ENCODE measurements around the gene STYXL2. TPM values are rescaled to one million over a fixed set of nuclear protein-coding genes. Genes with fewer than 3 reads are reported as not detected.

The STYXL2 gene
- total RNA-seq (2014; rRNA removed; shearing (Covaris generic); ENCODE audit: low replicate concordance): not detected in 2 replicates

DNA sequence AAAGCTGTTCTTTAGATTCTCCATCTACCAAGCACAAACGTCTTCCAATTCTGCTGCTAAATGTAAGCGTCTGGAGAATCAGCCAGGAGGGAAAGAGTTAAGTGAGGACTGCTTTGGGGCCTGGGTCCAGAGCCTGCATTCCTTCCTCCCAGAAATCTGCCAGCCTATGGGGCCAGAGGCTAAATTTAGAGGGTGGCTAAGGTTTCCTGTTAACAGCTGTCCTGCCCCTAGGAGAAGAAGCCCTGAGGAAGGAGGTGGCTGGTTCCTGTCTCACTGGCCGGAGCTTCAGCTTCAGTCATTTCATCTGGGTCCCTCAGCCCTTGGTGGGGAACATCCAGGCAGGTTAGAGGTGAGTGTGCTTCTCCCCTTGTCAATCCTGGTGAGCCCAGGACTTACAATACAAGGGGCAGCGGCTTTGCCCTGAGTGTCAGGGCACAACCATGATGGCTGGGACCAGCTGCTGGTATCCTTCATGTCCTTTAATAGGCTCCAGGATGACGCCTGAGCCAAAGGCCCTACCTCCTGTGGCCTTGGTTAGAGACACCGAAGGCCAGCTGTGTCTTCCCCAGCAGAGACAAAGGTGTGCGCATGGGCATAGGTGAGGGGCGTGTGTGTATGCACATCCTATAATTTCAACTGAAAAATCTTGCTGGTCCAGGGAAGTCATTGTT, at the start of gene STYXL2:
Gene STYXL2 (plus strand): TSS at position 230 of the 671 bp plus-strand sequence. CDS start 775 bp downstream, outside the sequence.
- in situ Hi-C loops (cut with HindIII; ENCODE audit: low pct_unique_long_range_greater_than_20kb, low sequenced_read_pairs): no loop called here
- no peak for DNase-seq (ENCODE audit: low read depth)

DNA sequence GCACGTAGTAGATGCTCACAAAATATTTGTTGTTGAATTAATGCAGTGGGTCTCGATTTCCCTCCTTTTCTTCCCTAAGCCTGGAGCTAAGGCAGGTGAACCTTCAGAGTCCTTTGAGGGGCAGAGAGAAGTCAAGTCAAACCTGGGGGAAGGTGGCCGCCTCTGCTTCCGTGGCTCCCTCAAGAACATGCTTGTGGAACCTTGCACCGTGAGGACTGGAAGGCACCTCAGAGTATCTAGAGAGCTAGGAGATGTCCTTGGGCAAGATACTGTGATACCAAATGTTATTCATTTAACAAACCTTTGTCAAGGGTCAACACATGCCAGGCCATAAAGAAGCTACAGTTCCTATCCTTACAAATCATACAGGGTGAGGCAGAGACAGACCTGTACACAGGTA, 42.0 kb upstream of the STYXL2 start:
- no peak for DNase-seq (ENCODE audit: low read depth)
- in situ Hi-C loops (cut with HindIII; ENCODE audit: low pct_unique_long_range_greater_than_20kb, low sequenced_read_pairs): no loop called here

- in situ Hi-C loops (cut with HindIII; ENCODE audit: low pct_unique_long_range_greater_than_20kb, low sequenced_read_pairs): no loop called here
- DNase-seq (ENCODE audit: low read depth): no peak
Measured at GRCh38 chr1:167052389-167052788, 41.5 kb upstream of the STYXL2 start.

DNA sequence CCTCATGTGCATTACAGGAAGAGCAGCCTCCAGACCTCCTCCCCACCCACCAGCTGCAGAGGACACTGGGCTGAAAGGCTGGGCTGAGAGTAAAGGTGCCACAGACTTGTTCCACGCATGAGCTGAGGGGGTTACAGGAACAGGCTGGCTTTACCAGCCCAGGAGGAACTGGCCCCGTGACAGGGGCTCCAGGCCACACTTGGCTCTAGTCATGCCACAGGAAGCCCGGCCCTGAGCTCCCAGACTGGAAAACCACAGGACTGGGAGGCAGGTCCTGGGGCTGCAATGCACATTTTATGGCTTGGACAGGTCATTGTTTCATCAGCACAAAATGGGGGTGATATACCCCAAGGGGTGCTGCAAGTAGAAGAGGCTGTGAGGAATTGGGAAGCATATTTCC, 39.3 kb upstream of the STYXL2 start:
- DNase-seq (ENCODE audit: low read depth): no peak
- in situ Hi-C loops (cut with HindIII; ENCODE audit: low pct_unique_long_range_greater_than_20kb, low sequenced_read_pairs): no loop called here

DNA sequence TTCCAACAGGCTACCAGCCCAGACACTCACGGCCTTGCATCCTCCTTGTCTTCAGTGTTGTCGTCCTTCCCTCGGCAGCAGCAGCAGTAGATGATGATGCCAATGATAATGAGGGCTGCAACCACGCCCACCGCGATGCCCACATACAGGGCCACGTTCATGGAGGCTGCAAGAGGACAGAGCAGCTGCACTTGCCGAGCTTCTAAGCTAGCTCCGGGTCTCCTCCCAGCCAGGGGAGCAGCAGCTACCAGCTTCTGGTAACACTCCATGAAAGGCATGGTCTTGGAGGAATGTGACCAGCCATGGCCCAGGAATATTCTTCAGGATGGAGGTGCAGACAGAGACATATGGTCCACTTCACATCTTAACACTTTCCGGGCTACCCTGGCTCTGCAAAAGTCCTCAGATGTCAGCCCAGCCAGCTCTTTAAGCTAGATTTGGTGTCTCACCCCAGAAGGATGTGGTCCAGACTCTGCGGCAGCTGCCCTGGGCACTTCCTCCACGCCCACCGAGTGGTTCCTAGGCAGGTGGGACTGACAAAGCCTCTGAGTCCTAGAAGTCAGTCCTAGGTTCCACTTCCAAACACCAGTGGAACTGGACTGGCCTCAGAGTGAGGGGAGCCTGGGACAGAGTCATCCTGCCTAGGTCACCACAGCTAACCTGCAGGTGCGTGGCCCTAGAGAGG, 38.8 kb upstream of the STYXL2 start:
- in situ Hi-C loops (cut with HindIII; ENCODE audit: low pct_unique_long_range_greater_than_20kb, low sequenced_read_pairs): no loop called here
- DNase-seq (ENCODE audit: low read depth): no peak

- no peak for DNase-seq (ENCODE audit: low read depth)
- in situ Hi-C loops (cut with HindIII; ENCODE audit: low pct_unique_long_range_greater_than_20kb, low sequenced_read_pairs): no loop called here
Measured at GRCh38 chr1:167056529-167057231, 37.2 kb upstream of the STYXL2 start.

- in situ Hi-C loops (cut with HindIII; ENCODE audit: low pct_unique_long_range_greater_than_20kb, low sequenced_read_pairs): no loop called here
- DNase-seq (ENCODE audit: low read depth): peak; percentile 55
Measured at GRCh38 chr1:167057241-167057688, 36.6 kb upstream of the STYXL2 start.

- in situ Hi-C loops (cut with HindIII; ENCODE audit: low pct_unique_long_range_greater_than_20kb, low sequenced_read_pairs): no loop called here
Measured at GRCh38 chr1:167059045-167059808, 34.6 kb upstream of the STYXL2 start.

GRCh38 chr1:167059809-167060107, 34.1 kb upstream of the STYXL2 start:
- in situ Hi-C loops (cut with HindIII; ENCODE audit: low pct_unique_long_range_greater_than_20kb, low sequenced_read_pairs): no loop called here
- DNase-seq (ENCODE audit: low read depth): no peak

More at GRCh38 chr1:167059045-167059808, 34.6 kb upstream of the STYXL2 start:
- DNase-seq (ENCODE audit: low read depth): peak; percentile 45

- in situ Hi-C loops (cut with HindIII; ENCODE audit: low pct_unique_long_range_greater_than_20kb, low sequenced_read_pairs): no loop called here
Measured at GRCh38 chr1:167060141-167061072, 33.5 kb upstream of the STYXL2 start.

GRCh38 chr1:167061073-167061464, 32.8 kb upstream of the STYXL2 start:
- no peak for DNase-seq (ENCODE audit: low read depth)
- in situ Hi-C loops (cut with HindIII; ENCODE audit: low pct_unique_long_range_greater_than_20kb, low sequenced_read_pairs): no loop called here

More at GRCh38 chr1:167060141-167061072, 33.5 kb upstream of the STYXL2 start:
- no peak for DNase-seq (ENCODE audit: low read depth)

DNA sequence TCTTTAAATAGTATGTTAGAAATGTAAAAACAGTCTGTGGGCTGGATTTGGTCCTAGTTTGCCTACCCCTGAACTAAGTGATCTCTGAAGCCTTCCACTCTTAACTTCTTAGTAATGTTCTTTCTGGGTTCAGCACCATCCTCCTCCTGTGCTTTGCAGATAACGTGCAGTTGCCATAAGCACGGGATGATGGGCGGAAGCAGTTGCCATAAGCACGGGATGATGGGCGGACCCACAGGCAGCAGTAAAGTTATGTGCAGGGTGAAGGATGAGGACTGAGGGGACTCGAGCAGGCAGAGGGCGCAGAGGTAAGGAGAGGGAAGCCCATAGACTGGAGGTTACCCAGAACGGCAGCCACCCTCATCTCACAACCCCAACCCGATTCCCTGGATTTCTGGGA, 29.3 kb upstream of the STYXL2 start:
- no peak for DNase-seq (ENCODE audit: low read depth)
- in situ Hi-C loops (cut with HindIII; ENCODE audit: low pct_unique_long_range_greater_than_20kb, low sequenced_read_pairs): no loop called here

DNA sequence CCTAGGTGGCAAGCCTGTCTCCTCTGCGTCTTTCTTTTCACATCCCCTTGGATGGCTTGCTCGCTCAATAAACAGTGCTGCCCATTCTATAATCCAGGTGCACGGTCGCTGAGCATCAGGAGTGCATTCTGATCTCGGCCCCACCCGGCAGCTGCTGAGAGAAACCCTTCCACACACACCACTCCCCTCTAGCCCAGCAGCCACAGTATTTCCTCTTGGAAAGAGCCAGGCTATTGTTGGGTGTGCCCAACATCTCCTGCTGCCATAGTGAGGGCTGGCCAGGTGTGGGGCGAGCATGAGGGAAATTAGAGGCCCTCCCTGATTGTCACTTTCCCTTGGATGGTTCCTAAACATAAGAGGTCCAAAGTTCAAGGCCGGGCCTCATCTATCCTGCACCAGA, 28.4 kb upstream of the STYXL2 start:
- in situ Hi-C loops (cut with HindIII; ENCODE audit: low pct_unique_long_range_greater_than_20kb, low sequenced_read_pairs): no loop called here

GRCh38 chr1:167066333-167067122, 27.3 kb upstream of the STYXL2 start:
- DNase-seq (ENCODE audit: low read depth): peak; percentile 62
- in situ Hi-C loops (cut with HindIII; ENCODE audit: low pct_unique_long_range_greater_than_20kb, low sequenced_read_pairs): no loop called here

More for the DNA sequence above, 28.4 kb upstream of the STYXL2 start:
- DNase-seq (ENCODE audit: low read depth): no peak

DNA sequence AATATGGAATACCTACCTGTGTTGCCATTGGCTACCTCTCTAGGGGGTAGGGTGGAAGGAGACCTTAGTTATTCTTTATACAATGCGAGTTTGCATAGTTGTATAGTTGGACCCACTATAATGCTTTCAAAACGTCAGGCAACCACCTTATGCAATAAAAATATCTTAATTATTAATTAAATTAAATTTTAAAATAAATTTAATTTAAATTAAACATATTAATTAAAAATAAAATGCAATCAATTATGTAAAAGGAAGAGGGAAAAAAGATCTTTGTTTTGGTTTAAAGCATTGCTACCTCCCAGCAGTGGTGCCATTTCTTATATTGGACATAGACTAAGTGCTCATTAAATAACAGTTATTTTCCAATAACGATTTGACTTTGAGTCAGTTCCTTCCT, 26.0 kb upstream of the STYXL2 start:
- in situ Hi-C loops (cut with HindIII; ENCODE audit: low pct_unique_long_range_greater_than_20kb, low sequenced_read_pairs): no loop called here

DNA sequence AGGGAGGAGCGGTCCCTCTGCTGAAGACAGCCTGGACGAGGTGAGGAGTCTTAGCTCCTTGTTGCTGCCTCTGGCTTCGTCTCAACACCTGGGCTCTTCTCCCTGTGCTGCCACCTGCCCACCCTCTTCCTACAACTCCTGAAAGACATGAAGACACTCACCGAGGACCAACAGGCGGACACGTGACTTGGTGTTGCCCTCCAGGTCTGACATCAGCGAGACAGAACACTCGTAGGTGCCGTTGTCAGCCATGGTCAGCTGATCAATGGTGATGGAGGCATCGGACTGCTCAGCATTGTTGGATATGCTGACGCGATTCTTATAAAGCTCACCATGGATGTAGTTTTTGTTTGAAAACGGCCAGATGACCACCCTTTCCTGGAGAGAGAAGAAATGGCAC, 25.1 kb upstream of the STYXL2 start:
- no peak for DNase-seq (ENCODE audit: low read depth)
- in situ Hi-C loops (cut with HindIII; ENCODE audit: low pct_unique_long_range_greater_than_20kb, low sequenced_read_pairs): no loop called here

More for the DNA sequence above, 26.0 kb upstream of the STYXL2 start:
- DNase-seq (ENCODE audit: low read depth): no peak

DNA sequence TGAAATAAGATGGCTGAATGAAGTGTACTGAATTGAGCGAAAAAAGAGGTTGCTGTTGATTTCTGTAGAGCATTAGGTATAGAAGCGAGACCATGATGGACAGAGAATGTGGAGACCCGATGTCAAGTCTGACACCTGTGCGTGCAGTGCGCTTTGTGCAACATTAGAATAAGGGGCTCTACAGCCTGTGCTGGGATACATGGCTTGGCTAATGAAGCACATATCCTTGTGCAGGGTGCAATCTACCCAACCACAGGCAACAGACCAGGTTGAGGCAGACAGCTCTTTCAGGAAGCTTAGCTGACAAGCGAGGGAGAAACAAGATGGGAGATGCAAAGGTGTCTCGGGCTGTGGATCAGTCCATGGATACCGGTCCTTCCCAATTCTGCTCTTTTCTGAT, 22.6 kb upstream of the STYXL2 start:
- in situ Hi-C loops (cut with HindIII; ENCODE audit: low pct_unique_long_range_greater_than_20kb, low sequenced_read_pairs): no loop called here

More for the DNA sequence above, 22.6 kb upstream of the STYXL2 start:
- DNase-seq (ENCODE audit: low read depth): no peak
